T47D (cell line): ENCODE measurements around the gene UNC5C.
A peak's percentile ranks its signal among the peaks of the same experiment; 100 is the strongest.

ENCODE experiments used
- DNase-seq, 2 experiments: peaks; one replicate each; pipeline versions ENCODE4 v3.0.0 to v3.0.0-alpha.2; 2011 to 2012; ENCODE audit warnings: low read depth in 1 of 2, low spot score in 1 of 2
- JUND ChIP-seq: IDR thresholded peaks from 2 replicates; pipeline ENCODE4 v1.6.1; 2012; ENCODE audit warnings: low read depth
- in situ Hi-C: cut with HindIII; loops from 2 replicates; pipeline ENCODE4 v1.10.0; 2016; ENCODE audit warnings: low sequenced_read_pairs, low pct_unique_long_range_greater_than_20kb

The UNC5C gene

DNA sequence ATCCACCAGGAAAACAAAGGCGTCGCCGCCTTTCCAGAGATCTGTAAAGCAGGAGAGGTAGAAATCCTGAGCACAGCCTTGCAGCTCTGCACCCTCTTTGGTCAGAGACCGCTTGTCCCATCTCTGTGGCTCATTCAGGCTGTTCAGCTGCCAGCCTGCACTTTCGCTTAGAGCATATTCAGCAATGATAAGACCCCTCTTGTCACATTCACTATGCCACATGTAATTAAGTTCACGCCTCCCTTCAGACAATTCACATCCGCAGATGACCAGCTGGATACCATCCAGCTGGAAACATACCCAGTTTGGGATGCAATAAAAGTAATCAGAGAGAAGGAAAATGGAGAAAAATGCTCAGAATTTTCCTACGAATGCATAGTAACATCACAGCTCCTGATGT is 335.4 kb downstream of the UNC5C start:
- DNase-seq = no peak
- no peak for TF ChIP-seq JUND
- in situ Hi-C loops = no loop called here

DNA sequence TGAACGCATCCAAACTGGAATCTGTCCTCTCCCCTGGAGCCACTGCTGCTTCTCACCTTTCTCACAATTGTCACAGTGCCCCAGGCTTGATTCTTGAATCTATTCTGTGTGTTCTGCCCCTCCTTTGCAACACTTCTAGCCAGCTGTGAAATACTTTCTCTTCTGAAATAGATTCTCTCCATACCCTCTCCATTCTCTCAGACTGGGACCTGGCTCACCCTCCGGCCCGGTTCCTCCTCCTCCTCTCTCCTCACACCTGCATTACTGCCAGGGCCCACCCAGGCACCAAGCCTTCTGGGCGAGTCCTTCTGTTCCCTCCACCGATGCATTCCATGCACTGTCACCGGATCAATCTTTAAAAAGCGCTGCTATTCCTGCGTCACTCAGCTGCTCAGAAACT is 336.1 kb downstream of the UNC5C start:
- in situ Hi-C loops = no loop called here
- TF ChIP-seq JUND = no peak
- no peak for DNase-seq

DNA sequence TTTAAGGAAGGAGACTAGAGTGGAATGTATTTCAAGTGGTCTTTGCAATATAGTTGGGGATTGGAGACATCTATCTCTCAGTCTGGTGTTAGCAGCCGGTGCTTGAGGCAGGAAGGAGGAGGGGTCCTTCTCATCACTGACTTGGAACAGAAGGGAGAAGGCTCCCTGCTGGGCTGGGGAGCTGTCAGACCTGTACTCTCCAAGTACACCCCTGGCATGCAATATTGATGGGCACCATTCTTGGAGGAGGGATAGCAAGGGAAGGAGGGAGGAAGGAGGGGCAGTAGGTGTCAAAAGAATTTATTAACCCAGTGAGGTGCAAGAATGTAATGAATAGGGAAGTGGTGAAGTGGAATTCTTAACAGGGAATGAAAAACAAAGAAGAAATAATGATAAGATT is 338.8 kb downstream of the UNC5C start:
- in situ Hi-C loops = no loop called here
- no peak for DNase-seq
- no peak for TF ChIP-seq JUND

DNA sequence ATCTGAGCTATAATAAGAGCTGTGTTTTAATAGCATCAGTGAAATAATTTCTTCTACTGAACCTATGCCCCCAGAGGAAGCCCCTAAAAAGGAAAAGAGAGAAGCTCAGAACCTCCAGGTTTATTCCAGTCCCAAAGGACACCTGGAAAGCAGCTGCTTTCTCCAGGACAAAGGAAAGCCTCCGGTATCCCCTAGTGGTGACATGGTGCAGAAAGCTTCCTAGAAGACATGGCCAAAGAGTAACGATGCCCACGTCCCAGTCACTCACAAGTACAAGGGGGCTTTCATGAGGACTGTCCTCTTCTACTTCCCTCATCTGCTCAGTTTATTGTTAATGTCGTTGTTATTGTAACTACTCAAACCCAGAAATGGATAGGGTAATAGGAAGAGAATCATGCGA is 343.9 kb downstream of the UNC5C start:
- DNase-seq = peak in 1 of 2 experiments; percentile 50
- in situ Hi-C loops = no loop called here
- no peak for TF ChIP-seq JUND

DNA sequence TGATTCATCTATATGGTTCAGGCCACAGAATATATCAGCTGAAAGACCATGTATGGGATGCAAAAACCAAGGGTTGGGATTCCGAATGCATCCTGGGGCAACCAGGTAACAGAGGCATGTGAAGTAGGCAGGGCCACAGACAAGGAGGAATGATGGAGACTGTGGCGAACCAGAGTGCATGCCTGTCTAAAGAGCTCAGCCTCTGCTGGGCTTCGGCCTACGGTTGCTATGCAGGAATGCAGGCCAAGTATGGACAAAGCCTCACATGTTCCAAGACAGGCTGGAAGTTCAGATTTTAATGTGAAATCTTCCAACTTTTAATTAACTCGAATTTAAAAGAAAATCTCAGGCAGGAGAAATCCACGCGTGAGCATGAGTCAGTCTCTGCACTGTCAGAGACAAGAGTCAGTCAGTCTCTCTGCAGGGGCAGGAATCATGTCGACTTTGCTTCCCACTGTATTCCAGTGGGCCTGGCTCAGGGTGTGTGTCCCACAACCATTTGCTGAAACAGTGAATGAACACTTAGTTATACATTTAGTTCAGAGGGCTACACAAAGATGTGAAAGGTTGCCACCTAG is 344.4 kb downstream of the UNC5C start:
- TF ChIP-seq JUND = no peak
- DNase-seq = no peak
- in situ Hi-C loops = no loop called here

DNA sequence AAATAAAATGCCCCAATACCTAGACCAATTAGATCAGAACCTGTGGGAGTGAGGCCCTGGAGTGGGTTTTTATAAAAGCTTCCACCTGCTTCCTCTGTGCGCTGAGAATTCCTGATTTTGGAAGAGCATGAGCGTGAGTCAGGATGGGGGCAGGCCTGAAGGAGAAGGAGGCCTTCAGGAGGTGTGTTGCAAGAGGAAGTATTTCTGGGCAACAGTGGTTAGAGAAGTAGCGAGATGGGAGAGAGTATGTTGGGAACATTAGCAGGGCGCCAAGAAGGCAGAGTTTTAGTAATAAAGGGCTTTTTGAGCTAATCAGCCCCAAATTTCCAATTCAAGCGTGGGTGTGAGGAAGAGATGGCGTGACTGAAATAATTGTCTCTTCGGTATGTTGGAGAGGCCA is 349.8 kb downstream of the UNC5C start:
- in situ Hi-C loops = no loop called here
- no peak for DNase-seq
- TF ChIP-seq JUND = no peak

DNA sequence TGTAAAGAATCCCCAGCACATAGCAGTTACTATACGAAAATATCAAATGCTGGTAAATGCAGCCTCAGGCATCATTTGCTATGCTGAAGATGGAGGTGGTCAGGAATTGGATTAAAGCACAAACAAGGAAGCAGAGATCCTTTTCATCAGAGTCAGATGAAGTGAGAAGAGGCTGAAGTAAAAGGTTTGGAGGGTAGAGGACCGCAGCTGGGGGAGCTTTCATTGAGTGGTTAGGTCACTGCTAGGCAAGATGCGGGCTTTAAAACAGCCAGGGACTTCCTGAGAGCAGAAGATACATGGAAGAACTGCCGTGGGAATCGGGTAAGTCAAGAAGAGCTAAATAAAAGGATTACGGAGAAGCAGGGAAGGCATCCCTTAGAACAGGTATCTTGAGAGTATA is 351.4 kb downstream of the UNC5C start:
- DNase-seq = no peak
- no peak for TF ChIP-seq JUND
- in situ Hi-C loops = no loop called here

DNA sequence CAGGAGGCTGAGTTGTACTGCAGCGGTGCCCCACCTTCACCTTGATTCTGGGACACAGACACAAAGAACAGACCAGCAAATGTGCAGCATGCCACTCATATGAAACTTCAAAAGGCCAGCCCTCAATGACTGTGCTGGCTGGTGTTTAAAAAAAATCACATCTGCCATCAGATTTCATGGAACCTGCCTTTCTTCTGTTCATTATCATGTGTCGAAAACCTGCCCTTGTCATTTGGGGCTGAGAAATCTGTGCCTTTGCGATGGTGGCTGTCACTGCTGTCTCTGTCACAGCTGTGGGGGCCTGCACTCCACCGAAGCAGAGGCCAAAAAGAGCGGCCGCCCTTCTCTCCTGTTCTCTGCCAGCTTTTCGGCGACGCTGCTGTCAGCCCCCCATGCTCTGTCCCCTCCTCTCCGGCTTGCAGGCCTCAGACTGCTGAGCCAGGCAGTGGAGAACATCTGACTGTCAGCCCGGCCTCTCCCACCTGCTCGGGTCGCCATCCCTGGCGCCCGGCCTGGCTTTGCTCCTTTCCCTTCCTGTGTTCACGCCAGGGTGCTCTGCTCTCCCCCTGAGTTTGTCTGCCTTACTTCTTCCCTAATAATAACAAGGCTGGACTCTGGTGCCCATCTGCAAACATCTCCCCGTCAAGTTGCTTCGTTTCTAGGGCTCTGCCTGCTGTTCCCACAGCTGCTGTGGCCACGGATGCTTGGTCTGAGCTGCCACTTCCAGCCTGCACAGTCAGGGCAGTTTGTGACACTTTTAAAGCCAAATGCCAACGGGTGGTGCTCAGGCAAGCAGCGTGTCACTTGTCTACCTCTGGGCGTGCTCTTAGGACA is 355.2 kb downstream of the UNC5C start:
- no peak for TF ChIP-seq JUND
- DNase-seq = no peak
- in situ Hi-C loops = no loop called here

DNA sequence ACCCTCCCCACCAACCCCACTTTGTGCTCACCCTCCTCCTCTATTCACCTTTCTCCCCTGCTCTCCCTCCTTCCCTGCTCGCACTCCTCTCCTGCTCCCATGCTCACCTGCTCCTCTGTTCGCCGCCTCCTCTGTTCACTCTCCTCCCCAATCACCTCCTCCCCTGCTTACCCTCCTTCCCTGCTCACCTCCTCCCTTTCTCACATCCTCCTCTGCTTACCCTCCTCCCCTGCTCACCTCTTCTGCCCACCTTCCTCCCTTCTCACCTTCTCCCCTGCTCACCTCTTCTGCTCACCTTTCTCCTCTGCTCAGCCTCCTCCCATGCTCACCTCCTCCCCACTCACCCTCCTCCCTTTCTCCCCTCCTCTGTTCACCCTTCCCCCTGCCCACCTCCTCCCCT is 357.2 kb downstream of the UNC5C start:
- no peak for TF ChIP-seq JUND
- DNase-seq = no peak
- in situ Hi-C loops = no loop called here

DNA sequence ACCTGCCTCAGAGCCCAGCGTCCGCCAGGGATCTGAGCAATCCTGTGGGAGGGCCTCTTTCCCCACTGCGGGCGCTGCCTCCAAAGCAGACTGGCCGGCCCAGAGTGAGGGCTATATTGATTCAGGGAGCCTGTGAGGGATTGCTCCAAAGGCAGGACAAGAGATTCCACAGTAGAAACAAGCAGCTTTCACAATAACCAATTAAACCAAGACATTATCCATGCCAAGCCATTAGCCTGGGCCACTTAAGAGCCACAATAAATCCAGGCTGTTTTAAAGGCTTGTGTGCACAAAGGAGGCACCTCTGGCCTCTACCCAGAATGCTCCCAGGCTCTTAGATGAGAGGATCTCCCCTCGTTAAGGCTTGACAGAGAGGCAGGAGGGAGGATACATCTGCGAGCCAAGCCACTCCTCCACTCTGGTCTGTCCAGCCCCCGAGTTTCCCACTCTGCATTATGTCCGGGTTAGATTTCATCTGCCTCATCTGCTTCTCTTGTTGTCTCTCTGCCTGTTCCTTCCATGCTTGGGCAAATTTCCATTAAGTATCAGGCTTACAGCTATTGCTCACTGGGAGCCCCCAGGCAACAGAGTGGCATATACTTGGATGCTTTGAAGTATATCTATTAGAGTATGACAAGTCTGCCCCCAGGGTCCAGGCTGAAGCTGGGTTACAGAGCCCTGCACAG is 357.9 kb downstream of the UNC5C start:
- TF ChIP-seq JUND = no peak
- in situ Hi-C loops = no loop called here
- DNase-seq = peak in 1 of 2 experiments; percentile 15

DNA sequence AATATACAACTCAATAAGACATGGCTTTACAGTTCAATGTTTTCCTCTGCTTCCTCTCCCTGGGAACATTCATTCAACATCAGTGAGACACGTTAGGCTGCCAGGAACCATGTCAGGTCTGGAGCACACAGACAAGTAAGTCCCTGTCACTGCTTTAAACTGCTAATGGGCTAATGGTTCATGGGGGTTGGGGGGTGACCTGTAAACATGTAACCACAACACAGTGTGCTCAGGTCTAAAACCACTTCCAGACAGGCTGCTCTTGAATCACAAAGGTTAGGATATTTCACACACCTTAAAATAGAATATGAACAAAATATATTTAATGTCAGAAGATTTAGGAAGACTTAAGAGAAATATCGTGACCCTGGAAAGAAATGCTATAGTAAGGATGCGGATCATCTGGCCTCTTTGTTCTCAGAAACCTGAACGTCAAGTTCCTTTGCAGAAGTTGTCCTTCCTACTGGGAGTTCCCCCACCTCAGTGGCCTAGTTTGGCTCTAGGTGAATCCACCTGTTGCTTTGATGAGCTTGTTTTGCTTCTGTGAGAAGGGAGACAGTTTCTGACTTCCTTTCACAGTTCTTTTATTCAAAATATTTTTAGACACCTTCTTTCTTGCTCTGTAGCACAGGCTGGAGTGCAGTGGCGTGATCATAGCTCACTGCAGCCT is 359.9 kb downstream of the UNC5C start:
- no peak for DNase-seq
- in situ Hi-C loops = no loop called here
- TF ChIP-seq JUND = no peak

DNA sequence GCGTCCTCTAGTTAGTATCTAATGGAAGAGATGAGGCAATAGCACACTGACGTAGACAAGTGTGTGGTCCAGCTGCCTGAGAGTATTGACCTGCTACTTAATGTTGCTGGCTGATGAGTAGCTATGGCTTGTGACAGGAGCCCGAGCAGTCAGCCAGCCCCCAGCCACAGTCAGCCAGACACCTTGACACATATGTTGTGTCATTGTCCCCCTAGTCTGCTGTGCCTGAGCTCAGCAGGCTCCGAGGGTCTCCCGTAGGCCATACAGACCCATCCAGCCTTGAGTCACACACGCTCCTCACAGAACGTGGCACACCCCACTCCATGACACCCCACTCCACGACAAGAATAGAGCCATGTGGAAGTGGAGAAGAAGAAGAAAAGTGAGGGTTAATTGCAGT is 362.1 kb downstream of the UNC5C start:
- no peak for DNase-seq
- in situ Hi-C loops = no loop called here
- TF ChIP-seq JUND = no peak
